Activated CD4-positive, alpha-beta T cell treated with anti-CD3 and anti-CD28 coated beads for 36 hours (primary cell): Measurements from ENCODE around the gene ZNF768. TPM values are rescaled to one million over a fixed set of nuclear protein-coding genes. Genes with fewer than 3 reads are reported as not detected.

Experiments used
- ATAC-seq: fragments of 200-7000 bp; cut with Tn5 transposase; one replicate; pipeline ENCODE4 v1.10.0; 2021; ENCODE audit warnings: mild to moderate bottlenecking, moderate library complexity
- CTCF ChIA-PET: fragments of 350-600 bp; sonication (Branson Sonifier 250); formaldehyde crosslinking; loops from one replicate; lab custom pipeline; 2021; ENCODE audit warnings: antibody characterized with exemption; lab: Charles Lee
- POLR2A ChIA-PET: fragments of 350-600 bp; sonication (Branson Sonifier 250); formaldehyde crosslinking; loops from one replicate; lab custom pipeline; 2021; ENCODE audit warnings: antibody characterized with exemption, inconsistent platforms; lab: Charles Lee
- DNase-seq: peaks from one replicate; pipeline ENCODE4 v3.0.0-alpha.2; 2020
- H3K27ac Mint-ChIP-seq: one replicate; pipeline ENCODE4 v1.8.0; 2021; ENCODE audit warnings: mixed read lengths
- H3K27me3 Mint-ChIP-seq: one replicate; pipeline ENCODE4 v1.8.0; 2021; ENCODE audit warnings: mixed read lengths
- H3K36me3 Mint-ChIP-seq: one replicate; pipeline ENCODE4 v1.8.0; 2021; ENCODE audit warnings: low read depth, mixed read lengths
- H3K4me1 Mint-ChIP-seq: one replicate; pipeline ENCODE4 v1.8.0; 2021; ENCODE audit warnings: mixed read lengths
- H3K4me3 Mint-ChIP-seq: one replicate; pipeline ENCODE4 v1.8.0; 2021; ENCODE audit warnings: mild to moderate bottlenecking, moderate library complexity, mixed read lengths
- H3K9me3 Mint-ChIP-seq: one replicate; pipeline ENCODE4 v1.8.0; 2021; ENCODE audit warnings: low read depth, mixed read lengths
- intact Hi-C, 2 experiments: fragments of 100-400 bp; cut with DNase I in 1 of 2; cut with micrococcal nuclease in 1 of 2; formaldehyde crosslinking; loops; one replicate each; pipeline versions ENCODE4 v1.14.2 to v1.15.1; 2022 to 2024; cut with DNase I, micrococcal nuclease
- total RNA-seq, 2 experiments: library from RNA; stranded (reverse); gene quantifications; one replicate each; pipeline ENCODE4 v1.2.3, GENCODE V29; 2021

ZNF768 gene
- total RNA-seq, 2 experiments from 2014 or later = 8.9 to 11.1 TPM

GRCh38 chr16:30566531-30566930 lies 40.2 kb upstream of the ZNF768 start:
- POLR2A ChIA-PET = interaction anchor here (0.6 to 1.1 kb wide), 4 partner anchors 8 to 91 kb away, joined by 3 to 6 read pairs (median 4); partner anchors contain the start of gene ZNF764
- Mint-ChIP-seq H3K9me3 (no peaks in the 10 kb centered on the region), H3K4me3 (no peak overlapping the region), H3K27me3 (no peaks in the 10 kb centered on the region), H3K27ac (peak overlapping the region; percentile 93), H3K4me1 (peaks cover 40% of the 10 kb centered on the region), H3K36me3 (no peaks in the 10 kb centered on the region)
- CTCF ChIA-PET = interaction anchor here (1.1 to 2.2 kb wide), 2 partner anchors 9 to 31 kb away, joined by 5 to 9 read pairs; partner anchors contain the start of genes ZNF747 and ZNF764
- intact Hi-C loops = loop anchor here in 1 of 2 experiments (5.0 kb wide), 2 partner anchors 91 to 94 kb away; partner anchors contain the start of genes FBRS and ITGAL
- no peak for DNase-seq
- no peak for ATAC-seq

- H3K9me3 Mint-ChIP-seq = no peaks in the 10 kb centered on the region
- ChIA-PET CTCF (interaction anchor here (0.6 to 2.2 kb wide), 5 partner anchors 17 to 136 kb away, joined by 3 to 9 read pairs (median 5); partner anchors contain the start of genes DCTPP1, ZNF689 and ZNF747), POLR2A (interaction anchor here (0.6 to 0.7 kb wide), 2 partner anchors 8 to 29 kb away, joined by 5 read pairs; no protein-coding TSS in a partner anchor)
- no peaks in the 10 kb centered on the region for H3K27me3 Mint-ChIP-seq
- DNase-seq (no peak), ATAC-seq (no peak)
- H3K36me3 Mint-ChIP-seq = no peaks in the 10 kb centered on the region
- H3K4me1 Mint-ChIP-seq = peaks cover 42% of the 10 kb centered on the region
- H3K4me3 Mint-ChIP-seq = no peak overlapping the region
- H3K27ac Mint-ChIP-seq = peak overlapping the region; percentile 93
- intact Hi-C loops = loop anchor here in 1 of 2 experiments (5.0 kb wide), 2 partner anchors 91 to 94 kb away; partner anchors contain the start of genes FBRS and ITGAL
Measured at GRCh38 chr16:30565984-30566383, 39.6 kb upstream of the ZNF768 start.

- Mint-ChIP-seq H3K27ac (no peak overlapping the region), H3K27me3 (no peaks in the 10 kb centered on the region), H3K36me3 (no peaks in the 10 kb centered on the region), H3K4me3 (no peak overlapping the region), H3K4me1 (peaks cover 41% of the 10 kb centered on the region), H3K9me3 (no peaks in the 10 kb centered on the region)
- intact Hi-C loops = loop anchor here in 1 of 2 experiments (5.0 kb wide), 2 partner anchors 92 to 93 kb away; partner anchors contain the start of genes FBRS and ITGAL
- ChIA-PET CTCF (interaction anchor here (0.6 to 2.2 kb wide), 6 partner anchors 18 to 136 kb away, joined by 3 to 9 read pairs (median 4); partner anchors contain the start of genes DCTPP1, ZNF689 and ZNF747), POLR2A (interaction anchor here (0.6 to 0.7 kb wide), 3 partner anchors 8 to 474 kb away, joined by 3 to 5 read pairs (median 5); partner anchors contain the start of gene TBX6)
- no peak for ATAC-seq
- DNase-seq = no peak
Measured at GRCh38 chr16:30565526-30565925, 39.2 kb upstream of the ZNF768 start.

- intact Hi-C loops = no loop called here
- peak overlapping the region; percentile 75 for H3K4me3 Mint-ChIP-seq
- H3K4me1 Mint-ChIP-seq = peaks cover 30% of the 10 kb centered on the region
- CTCF ChIA-PET = interaction anchor here (0.6 to 1.0 kb wide), 6 partner anchors 26 to 380 kb away, joined by 3 to 6 read pairs (median 3); no protein-coding TSS in a partner anchor
- H3K27ac Mint-ChIP-seq = no peak overlapping the region
- no peaks in the 10 kb centered on the region for H3K27me3 Mint-ChIP-seq
- POLR2A ChIA-PET = interaction anchor here (1.2 kb wide), 1 partner anchor 132 kb away, joined by 4 read pairs; the partner anchor contains the start of gene DCTPP1
- no peaks in the 10 kb centered on the region for H3K36me3 Mint-ChIP-seq
- H3K9me3 Mint-ChIP-seq = no peaks in the 10 kb centered on the region
- ATAC-seq (no peak), DNase-seq (no peak)
Measured at GRCh38 chr16:30562021-30562420, 35.7 kb upstream of the ZNF768 start.

- peak; percentile 46 for DNase-seq
Measured at GRCh38 chr16:30561089-30561816, 34.9 kb upstream of the ZNF768 start.

GRCh38 chr16:30559690-30560089 lies 33.3 kb upstream of the ZNF768 start:
- H3K4me3 Mint-ChIP-seq = no peak overlapping the region
- ATAC-seq (no peak), DNase-seq (no peak)
- ChIA-PET POLR2A (no interaction called here), CTCF (interaction anchor here (1.5 kb wide), 1 partner anchor 138 kb away, joined by 3 read pairs; no protein-coding TSS in a partner anchor)
- no peaks in the 10 kb centered on the region for H3K9me3 Mint-ChIP-seq
- no peaks in the 10 kb centered on the region for H3K27me3 Mint-ChIP-seq
- peaks cover 11% of the 10 kb centered on the region for H3K36me3 Mint-ChIP-seq
- intact Hi-C loops = loop anchor here (2.0 to 10.0 kb wide), 4 partner anchors 33 to 465 kb away; partner anchors contain the start of genes ITGAL (in 1 of the 2), SRCAP (in 1 of the 2), TBX6 (in 1 of the 2) and YPEL3 (in 1 of the 2)
- H3K4me1 Mint-ChIP-seq = peaks cover 30% of the 10 kb centered on the region
- H3K27ac Mint-ChIP-seq = no peak overlapping the region

More at GRCh38 chr16:30561089-30561816, 34.9 kb upstream of the ZNF768 start:
- CTCF ChIA-PET = interaction anchor here (0.6 to 1.0 kb wide), 4 partner anchors 25 to 132 kb away, joined by 3 to 6 read pairs (median 3); no protein-coding TSS in a partner anchor
- no peaks in the 10 kb centered on the region for H3K27me3 Mint-ChIP-seq
- peaks cover 2% of the 10 kb centered on the region for H3K36me3 Mint-ChIP-seq
- H3K4me1 Mint-ChIP-seq = peaks cover 26% of the 10 kb centered on the region
- no peaks in the 10 kb centered on the region for H3K9me3 Mint-ChIP-seq
- H3K27ac Mint-ChIP-seq = peak overlapping the region; percentile 83
- intact Hi-C loops = no loop called here
- POLR2A ChIA-PET = interaction anchor here (1.2 to 1.3 kb wide), 2 partner anchors 26 to 131 kb away, joined by 4 to 6 read pairs; partner anchors contain the start of gene DCTPP1
- ATAC-seq = no peak
- H3K4me3 Mint-ChIP-seq = peak overlapping the region; percentile 75

GRCh38 chr16:30558789-30559377 lies 32.5 kb upstream of the ZNF768 start:
- H3K4me3 Mint-ChIP-seq = peak overlapping the region; percentile 85
- H3K27me3 Mint-ChIP-seq = no peaks in the 10 kb centered on the region
- peaks cover 36% of the 10 kb centered on the region for H3K4me1 Mint-ChIP-seq
- intact Hi-C loops = loop anchor here (1.0 to 10.0 kb wide), 20 partner anchors 8 to 464 kb away; partner anchors contain the start of genes DCTPP1 (in 1 of the 2), FBRS (in 1 of the 2), ITGAL (in 1 of the 2) and PRR14 (in 1 of the 2)
- H3K36me3 Mint-ChIP-seq = peaks cover 17% of the 10 kb centered on the region
- ATAC-seq (no peak), DNase-seq (no peak)
- H3K9me3 Mint-ChIP-seq = no peaks in the 10 kb centered on the region
- ChIA-PET POLR2A (interaction anchor here (0.6 to 2.8 kb wide), 10 partner anchors 8 to 151 kb away, joined by 3 to 30 read pairs (median 6); partner anchors contain the start of genes DCTPP1, PRR14, ZNF688 and ZNF747), CTCF (interaction anchor here (0.8 to 3.1 kb wide), 12 partner anchors 8 to 141 kb away, joined by 3 to 22 read pairs (median 4); partner anchors contain the start of genes DCTPP1, ZNF688 and ZNF747)
- H3K27ac Mint-ChIP-seq = peak overlapping the region; percentile 94

GRCh38 chr16:30557957-30558788 lies 31.8 kb upstream of the ZNF768 start, which contains the start of gene ZNF764:
Gene ZNF764, minus strand, starts transcription at chr16:30558374. Its CDS starts 192 bp downstream, at chr16:30558182.
- intact Hi-C loops = loop anchor here (1.0 to 10.0 kb wide), 20 partner anchors 9 to 463 kb away; partner anchors contain the start of genes DCTPP1 (in 1 of the 2), FBRS (in 1 of the 2), ITGAL (in 1 of the 2) and PRR14 (in 1 of the 2)
- Mint-ChIP-seq H3K27ac (peak within 1 kb of the TSS; percentile 94), H3K4me3 (peak within 1 kb of the TSS; percentile 85), H3K27me3 (no peaks in the 10 kb centered on the region), H3K9me3 (no peaks in the 10 kb centered on the region), H3K36me3 (peaks cover 23% of the 10 kb centered on the region), H3K4me1 (peaks cover 44% of the 10 kb centered on the region)
- ChIA-PET CTCF (interaction anchor here (0.7 to 3.1 kb wide), 15 partner anchors 9 to 187 kb away, joined by 3 to 22 read pairs (median 4); partner anchors contain the start of genes DCTPP1, ZNF688 and ZNF747), POLR2A (interaction anchor here (0.6 to 2.8 kb wide), 12 partner anchors 8 to 151 kb away, joined by 3 to 30 read pairs (median 5); partner anchors contain the start of genes DCTPP1, PRR14, ZNF688 and ZNF747)
- ATAC-seq (peak; percentile 96), DNase-seq (peak; percentile 99)

- peaks cover 28% of the 10 kb centered on the region for H3K36me3 Mint-ChIP-seq
- H3K4me1 Mint-ChIP-seq = peaks cover 49% of the 10 kb centered on the region
- peak overlapping the region; percentile 93 for H3K27ac Mint-ChIP-seq
- H3K27me3 Mint-ChIP-seq = no peaks in the 10 kb centered on the region
- CTCF ChIA-PET = interaction anchor here (1.2 to 3.1 kb wide), 7 partner anchors 10 to 187 kb away, joined by 3 to 22 read pairs (median 5); partner anchors contain the start of genes DCTPP1, ZNF688 and ZNF747
- POLR2A ChIA-PET = interaction anchor here (0.6 to 2.8 kb wide), 8 partner anchors 8 to 140 kb away, joined by 3 to 30 read pairs (median 6); partner anchors contain the start of genes ZNF688, ZNF747 and ZNF785
- intact Hi-C loops = loop anchor here (5.0 to 10.0 kb wide), 2 partner anchors 140 to 463 kb away; partner anchors contain the start of genes SRCAP (in 1 of the 2), TBX6 (in 1 of the 2) and YPEL3 (in 1 of the 2)
- DNase-seq = no peak
- peak overlapping the region; percentile 85 for H3K4me3 Mint-ChIP-seq
- no peak for ATAC-seq
- no peaks in the 10 kb centered on the region for H3K9me3 Mint-ChIP-seq
Measured at GRCh38 chr16:30557707-30557956, 31.3 kb upstream of the ZNF768 start.
